H1 (cell line): ENCODE measurements around the gene LIPM. TPM values are rescaled to one million over a fixed set of nuclear protein-coding genes. Genes with fewer than 3 reads are reported as not detected.

Experiments used
- BACH1 ChIP-seq: IDR thresholded peaks from 2 replicates; pipeline ENCODE4 v1.6.1; 2012; ENCODE audit warnings: low read length, improper control_type of control experiment
- KDM1A ChIP-seq: fragments of 200-600, 300-600 bp; sonication (generic); IDR thresholded peaks from 2 replicates; pipeline ENCODE4 v1.7.1; 2016; ENCODE audit warnings: mild to moderate bottlenecking, low read length, borderline replicate concordance
- KDM4A ChIP-seq: IDR thresholded peaks from one replicate; pipeline ENCODE4 v1.7.1; 2012; ENCODE audit warnings: low read depth, mild to moderate bottlenecking, moderate library complexity, low read length, inconsistent platforms; ENCODE audit not compliant: severe bottlenecking
- SP4 ChIP-seq: IDR thresholded peaks from 2 replicates; pipeline ENCODE4 v1.6.1; 2012; ENCODE audit warnings: low read length, inconsistent platforms
- polyA plus RNA-seq, 7 experiments: library from polyadenylated mRNA; depleted of rRNA in 3 of 7; stranded (reverse) in 5 of 7; unstranded in 2 of 7; fragments of >200 nt in 5 of 7; fragments of 200-250 nt in 2 of 7; gene quantifications; 1 replicate in 5 of 7; 2 replicates in 1 of 7; 4 replicates in 1 of 7; pipeline versions ENCODE4 v1.2.1 to v1.2.3, GENCODE V29; 2011 to 2013; ENCODE audit warnings: missing spikeins in 2 of 7, mixed read lengths in 2 of 7
- total RNA-seq: library from RNA; stranded (reverse); fragmentation: NEBNext Ultra II Directional; extraction: Animal tissue kit (Norgen Biotek cat#: 25700); gene quantifications from 2 replicates; pipeline ENCODE4 v1.2.1, GENCODE V29; 2021
- TF ChIP-seq, protein P1 (sequence below): IDR thresholded peaks from 2 replicates; pipeline ENCODE4 v1.6.1; 2011; ENCODE audit warnings: low read length, improper control_type of control experiment

The LIPM gene
- total and polyA plus RNA-seq, 2 of the 8 experiments (the other 6 are each of a cell fraction or from before 2014, with no cell fraction given): not detected

DNA sequence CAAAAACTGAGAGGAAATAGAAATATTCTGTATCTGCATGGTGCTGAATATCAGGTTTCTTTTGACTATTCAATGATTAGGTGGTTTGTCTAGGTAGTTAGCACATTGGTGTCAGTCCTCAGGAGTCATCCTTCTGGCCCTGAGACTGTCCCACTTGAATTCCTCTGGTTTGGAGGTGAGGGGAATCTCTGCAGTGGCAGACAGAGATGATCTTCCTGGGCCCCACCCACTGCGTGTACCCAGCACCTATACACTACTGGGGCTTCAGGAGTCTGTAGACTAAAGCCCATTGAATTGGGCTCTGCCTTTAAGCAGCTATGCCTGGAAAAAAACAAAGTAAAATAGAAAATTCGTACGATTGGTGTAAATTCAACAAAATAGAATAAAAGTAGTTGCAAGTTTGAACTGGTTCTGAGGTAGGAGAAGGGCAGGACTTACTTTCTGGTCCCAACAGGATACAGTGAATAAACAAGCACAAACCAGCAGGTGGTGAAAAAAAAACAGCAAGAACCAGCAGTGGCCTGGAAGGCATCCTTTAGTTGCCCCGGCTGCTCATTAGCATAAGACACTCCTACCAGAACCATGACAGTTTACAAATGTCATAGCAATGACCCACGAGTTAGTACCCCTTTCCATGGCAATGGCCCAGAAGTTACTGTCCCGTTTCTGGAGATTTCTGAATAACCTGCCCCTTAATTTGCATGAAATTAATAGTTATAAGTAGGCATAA lies 1.7 kb downstream of the LIPM start (continued):
- TF ChIP-seq, protein P1, sequence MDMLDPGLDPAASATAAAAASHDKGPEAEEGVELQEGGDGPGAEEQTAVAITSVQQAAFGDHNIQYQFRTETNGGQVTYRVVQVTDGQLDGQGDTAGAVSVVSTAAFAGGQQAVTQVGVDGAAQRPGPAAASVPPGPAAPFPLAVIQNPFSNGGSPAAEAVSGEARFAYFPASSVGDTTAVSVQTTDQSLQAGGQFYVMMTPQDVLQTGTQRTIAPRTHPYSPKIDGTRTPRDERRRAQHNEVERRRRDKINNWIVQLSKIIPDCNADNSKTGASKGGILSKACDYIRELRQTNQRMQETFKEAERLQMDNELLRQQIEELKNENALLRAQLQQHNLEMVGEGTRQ: no peak
- TF ChIP-seq KDM1A: no peak
- TF ChIP-seq BACH1: no peak
- TF ChIP-seq SP4: no peak
- no peak for TF ChIP-seq KDM4A
